GM23248 (cell line): ENCODE data around the gene PPP5C.

Source experiments
- EZH2 ChIP-seq: fragments of 200-600 bp; sonication (generic); IDR thresholded peaks from 2 replicates; pipeline ENCODE4 v1.6.1; 2018; ENCODE audit warnings: antibody characterized with exemption, mild to moderate bottlenecking; ENCODE audit not compliant: insufficient read depth, poor library complexity, severe bottlenecking
- EZH2phosphoT487 ChIP-seq: fragments of 200-600 bp; sonication (generic); IDR thresholded peaks from 2 replicates; pipeline ENCODE4 v1.6.1; 2018; ENCODE audit warnings: antibody characterized with exemption, moderate library complexity, mild to moderate bottlenecking, low read depth; ENCODE audit not compliant: insufficient read depth

DNA sequence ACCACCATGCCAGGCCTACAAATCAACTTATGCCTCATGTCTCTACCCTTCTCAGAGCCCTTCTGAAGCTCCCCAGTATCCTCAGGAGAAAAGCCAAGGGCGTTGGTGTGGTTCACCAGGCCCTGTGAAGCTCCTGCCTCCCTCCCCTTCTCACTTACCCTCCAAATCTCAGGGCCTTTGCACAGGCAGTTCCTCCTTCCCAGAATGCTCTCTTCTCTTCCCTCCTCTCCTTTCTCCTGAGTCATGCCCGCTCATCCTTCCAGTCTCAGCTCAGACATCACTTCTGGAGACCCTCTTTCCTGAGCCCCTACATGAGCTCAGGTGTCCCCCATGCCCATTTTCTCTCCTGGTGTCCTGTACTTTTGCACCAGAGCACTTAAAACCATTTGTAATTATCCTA, 29.5 kb upstream of the PPP5C start:
- TF ChIP-seq EZH2 (no peak), EZH2phosphoT487 (no peak)
